ENCODE measurements around the gene WASHC2A.
"Not testable (repeated sequence)": the region's sequence is repeated elsewhere in the genome, so short reads cannot be mapped to it uniquely, and the experiment has no call there.

Gene WASHC2A

DNA sequence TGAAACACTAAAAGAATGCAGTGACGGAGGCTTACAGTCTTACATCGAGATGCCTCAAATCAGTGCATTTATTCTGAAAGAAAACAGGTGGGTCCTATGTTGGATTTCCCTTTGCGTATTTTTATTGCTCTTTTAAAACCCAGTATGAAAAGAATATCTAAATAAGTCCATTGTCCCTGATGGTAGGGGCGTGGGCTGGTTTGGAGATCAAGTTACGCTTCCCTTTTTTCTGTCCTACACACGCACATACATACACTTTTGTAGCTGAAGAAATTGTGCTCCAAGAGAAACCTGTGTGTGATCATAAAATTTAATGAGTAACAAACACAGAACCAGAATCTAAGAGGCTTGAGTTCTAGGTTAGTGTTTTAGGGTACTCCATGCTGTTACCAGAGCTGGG is 64.6 kb downstream of the WASHC2A start:
- FAIRE-seq; DNase-seq (ENCODE audit: insufficient read length, low spot score): not testable (repeated sequence)

DNA sequence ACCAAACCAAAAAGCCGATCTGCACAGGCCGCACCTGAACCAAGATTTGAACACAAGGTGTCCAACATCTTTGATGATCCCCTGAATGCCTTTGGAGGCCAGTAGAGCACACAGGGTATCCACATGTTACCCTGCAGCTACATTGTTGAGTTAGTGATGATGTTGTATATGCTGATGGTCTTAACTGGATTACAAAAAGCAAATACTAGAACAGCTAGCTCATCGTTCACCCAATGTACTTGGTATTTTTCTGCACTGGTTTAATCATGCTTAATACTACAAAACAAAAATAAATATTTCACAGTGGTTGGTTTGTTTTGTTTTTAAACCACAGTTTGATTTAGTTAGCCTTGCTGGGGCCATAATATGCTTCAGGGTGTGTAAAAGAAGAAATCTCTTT is 65.1 kb downstream of the WASHC2A start:
- not testable (repeated sequence) for DNase-seq (ENCODE audit: insufficient read length, low spot score); FAIRE-seq

DNA sequence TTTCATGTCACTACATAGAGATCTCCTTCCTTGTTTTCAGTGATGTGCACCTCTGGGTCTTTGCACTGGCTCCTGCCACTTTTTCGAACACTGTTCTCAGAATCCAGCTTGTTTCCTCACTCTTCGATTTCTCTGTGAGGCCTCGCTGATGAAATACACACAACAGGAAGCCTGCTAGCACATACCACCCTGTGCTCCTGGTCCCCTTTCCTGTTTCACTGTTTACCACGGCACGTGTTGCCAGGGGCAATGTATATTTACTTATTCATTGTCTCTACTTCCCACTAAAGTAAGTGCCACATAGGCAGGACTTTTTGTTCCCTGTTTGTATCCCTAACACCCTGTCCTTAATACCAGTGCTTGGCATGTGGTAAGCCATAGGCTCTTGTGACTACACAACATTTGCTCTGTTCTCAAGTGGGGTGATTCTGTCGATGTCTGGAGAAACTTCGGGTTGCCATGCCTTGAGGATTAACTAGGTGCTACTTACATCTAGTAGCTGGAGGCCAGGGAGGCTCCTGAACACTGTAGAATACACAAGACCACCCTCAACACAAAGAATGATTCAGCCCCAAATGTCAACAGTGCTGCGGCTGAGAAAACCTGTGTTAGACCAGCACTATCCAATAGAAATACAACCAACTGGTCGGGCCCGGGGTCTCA is 75.9 kb downstream of the WASHC2A start:
- FAIRE-seq; DNase-seq (ENCODE audit: insufficient read length, low spot score): not testable (repeated sequence)

DNA sequence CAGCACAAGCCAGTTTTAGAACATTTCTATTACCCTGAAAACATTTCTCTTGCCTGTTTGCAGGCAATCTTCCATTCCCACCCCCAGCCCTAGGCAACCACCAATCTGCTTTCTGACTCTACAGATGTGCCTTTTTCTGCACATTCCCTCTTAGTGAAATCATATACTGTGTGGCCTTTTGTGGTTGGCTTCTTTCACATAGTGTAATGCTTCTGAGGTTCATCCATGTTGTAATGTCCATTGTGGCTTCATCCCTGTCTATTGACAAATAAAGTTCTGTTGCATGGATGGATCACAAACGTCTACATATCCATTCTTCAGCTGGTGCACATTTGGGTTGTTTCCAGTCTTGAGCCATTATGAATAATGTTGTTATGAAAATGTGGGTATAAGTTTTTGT is 77.8 kb downstream of the WASHC2A start:
- DNase-seq (ENCODE audit: insufficient read length, low spot score); FAIRE-seq: not testable (repeated sequence)

DNA sequence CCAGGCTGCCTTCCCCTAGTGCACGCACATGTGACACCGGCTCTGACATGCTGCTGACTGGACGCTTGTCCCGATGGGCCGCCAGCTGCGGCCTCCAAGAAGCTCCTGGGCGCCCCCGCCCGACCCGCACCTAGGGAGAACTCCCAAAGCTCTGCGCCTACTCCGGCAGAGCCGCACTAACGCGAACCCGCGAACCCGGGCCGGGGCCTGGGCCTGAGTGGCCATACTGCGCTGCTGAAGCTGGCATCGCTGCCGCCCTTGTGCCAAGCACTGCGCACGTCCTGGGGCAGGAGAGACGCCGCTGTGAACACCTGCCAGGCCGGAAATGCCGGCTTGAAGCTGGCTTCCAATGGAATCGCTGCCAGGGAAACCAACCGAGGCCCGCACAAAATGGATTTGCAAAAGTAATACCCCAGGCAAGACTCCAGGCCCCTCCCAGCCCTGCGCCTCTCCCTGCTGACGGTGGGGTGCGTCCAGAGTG is 85.1 kb downstream of the WASHC2A start:
- FAIRE-seq, result no peak
- no peak for DNase-seq (ENCODE audit: insufficient read length, low spot score)

DNA sequence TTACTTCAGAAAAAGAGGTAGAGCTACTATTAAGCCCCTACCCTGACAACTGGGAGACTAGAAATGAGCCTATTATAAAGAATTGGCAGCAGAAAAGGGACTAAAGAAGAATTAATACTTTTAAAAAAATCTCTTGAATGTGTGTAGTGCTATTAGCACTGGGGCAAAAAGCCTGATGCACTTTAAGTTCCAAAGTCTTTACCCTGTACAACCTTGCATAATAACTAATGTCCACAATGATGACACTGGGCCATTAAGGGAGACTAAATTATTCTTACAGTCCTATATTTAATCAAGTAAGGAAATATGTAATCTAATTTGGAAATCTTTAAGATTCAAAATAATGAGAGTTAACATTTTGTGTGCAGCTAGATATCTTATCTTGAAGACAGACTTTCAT is 90.1 kb downstream of the WASHC2A start:
- not testable (repeated sequence) for DNase-seq (ENCODE audit: insufficient read length, low spot score); FAIRE-seq

DNA sequence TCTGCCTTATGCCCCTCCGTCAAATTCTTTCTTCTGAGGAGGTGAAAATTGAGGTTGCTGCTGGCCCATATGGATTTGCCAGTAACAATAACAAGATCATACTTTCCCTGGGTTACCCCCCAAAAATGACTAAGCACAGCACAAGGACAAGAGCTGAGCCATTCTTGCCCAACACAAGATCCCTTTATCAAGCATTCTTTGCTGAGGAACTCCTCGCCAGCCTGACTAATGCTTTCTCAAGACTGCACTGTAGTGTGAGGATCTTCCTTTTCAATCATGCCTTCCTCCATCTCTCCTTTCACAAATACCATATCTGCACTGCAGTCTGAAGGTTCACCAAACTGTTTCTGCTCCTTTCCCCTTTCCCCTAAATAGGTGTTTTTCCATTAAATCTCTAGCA is 92.1 kb downstream of the WASHC2A start:
- FAIRE-seq; DNase-seq (ENCODE audit: insufficient read length, low spot score): not testable (repeated sequence)

DNA sequence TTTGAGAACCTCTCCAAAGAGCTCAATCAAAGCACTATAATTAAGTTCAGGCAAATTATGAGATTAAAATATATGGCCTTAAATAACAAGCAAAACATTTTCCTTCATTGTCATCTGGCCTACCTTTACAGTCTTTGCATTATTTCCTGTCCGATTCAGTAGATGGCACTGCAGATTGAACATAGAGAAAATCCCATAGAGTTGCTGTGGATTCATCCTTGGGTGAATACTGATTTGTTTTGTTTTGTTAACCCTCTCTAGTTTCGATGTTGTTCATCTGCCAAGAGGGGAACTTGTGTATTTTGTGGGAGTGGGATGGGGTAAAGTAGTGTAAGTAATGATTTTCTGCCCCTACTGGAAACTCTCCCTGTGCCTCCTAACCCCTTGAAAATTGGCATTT is 97.3 kb downstream of the WASHC2A start:
- not testable (repeated sequence) for FAIRE-seq; DNase-seq (ENCODE audit: insufficient read length, low spot score)

DNA sequence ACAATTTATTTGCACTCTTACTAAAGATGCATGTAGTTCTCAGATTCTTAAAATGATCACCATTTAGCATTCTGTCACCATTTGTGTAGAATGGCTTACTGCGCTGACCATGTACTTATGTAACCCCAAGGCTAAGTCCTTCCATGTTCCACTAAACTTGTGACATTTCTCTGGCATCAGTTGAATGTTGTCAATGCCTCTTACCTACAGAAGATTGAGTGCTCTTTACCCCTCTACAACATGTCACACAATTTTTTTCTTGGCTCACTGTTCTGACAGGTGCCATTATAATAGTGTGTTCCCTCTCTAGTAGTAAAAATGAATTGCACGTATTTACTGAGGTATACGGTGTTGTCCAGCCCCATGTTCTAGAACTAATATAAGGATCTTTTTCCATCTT is 100.1 kb downstream of the WASHC2A start:
- DNase-seq (ENCODE audit: insufficient read length, low spot score); FAIRE-seq: not testable (repeated sequence)

DNA sequence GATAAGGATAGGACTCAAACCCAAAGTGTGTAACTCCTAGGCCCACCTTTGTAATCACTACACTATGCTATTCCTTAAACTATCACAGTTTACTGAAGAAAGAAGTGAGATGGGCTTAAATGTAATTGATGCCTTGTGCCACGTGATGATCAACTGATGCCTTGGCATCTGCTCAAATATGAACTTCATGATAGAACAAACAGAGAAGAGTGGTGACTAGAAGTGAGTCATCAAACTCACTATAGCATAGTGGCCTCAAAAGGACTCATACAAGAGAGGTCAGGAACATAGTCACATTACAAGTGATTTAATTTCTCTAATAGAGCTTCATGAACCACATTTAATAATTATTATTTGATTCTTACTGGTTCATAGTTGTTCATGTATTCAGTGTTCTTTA is 101.8 kb downstream of the WASHC2A start:
- FAIRE-seq; DNase-seq (ENCODE audit: insufficient read length, low spot score): not testable (repeated sequence)

DNA sequence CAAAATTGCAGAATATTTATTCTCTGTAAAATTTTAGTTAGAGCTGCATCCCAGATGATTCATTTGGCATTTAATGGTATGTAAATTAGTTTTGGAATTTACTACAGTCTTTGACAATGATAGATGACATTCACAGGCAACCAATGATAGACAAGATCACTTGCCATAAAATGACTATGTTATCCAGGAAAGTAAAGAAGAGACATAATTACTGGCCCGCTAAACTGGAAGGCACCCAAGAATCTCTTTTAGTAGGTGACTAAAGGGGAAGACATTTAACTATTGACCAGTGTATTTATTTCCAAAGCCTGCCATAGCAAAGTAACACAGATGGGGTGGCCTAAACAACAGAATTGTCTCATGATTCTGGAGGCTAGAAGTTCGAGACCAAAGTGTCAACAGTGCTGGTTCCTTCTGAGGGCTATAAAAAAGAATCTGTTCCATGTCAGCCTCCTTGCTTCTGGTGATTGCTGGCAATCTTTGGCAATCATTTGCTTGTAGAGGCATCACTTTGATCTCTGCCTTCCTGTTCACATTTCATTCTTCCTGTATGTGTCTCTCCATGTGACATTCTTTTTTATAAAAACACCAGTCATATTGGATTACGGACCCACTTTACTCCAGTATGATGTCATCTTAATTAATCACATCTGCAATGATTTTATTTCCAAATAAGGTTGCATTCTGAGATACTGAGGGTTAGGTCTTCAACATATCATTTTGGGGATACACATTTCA is 107.2 kb downstream of the WASHC2A start:
- not testable (repeated sequence) for FAIRE-seq; DNase-seq (ENCODE audit: insufficient read length, low spot score)

Data from GM19239 (cell line).